ENCODE measurements around the gene ACADM. TPM values are rescaled to one million over a fixed set of nuclear protein-coding genes. Genes with fewer than 3 reads are reported as not detected.
"Not testable (repeated sequence)": the region's sequence is repeated elsewhere in the genome, so short reads cannot be mapped to it uniquely, and the experiment has no call there.

The ACADM gene
- total and polyA plus RNA-seq, 3 donors from 2014 or later: 57.7 to 77.6 (median 67.9) TPM

GRCh38 chr1:75795703-75796193 is 71.2 kb downstream of the ACADM start:
- WGBS, 2 donors: 92 to 98% methylated on average over 4 of the region's 4 CpGs
- no peak overlapping the region for H3K4me3 ChIP-seq
- no peak overlapping the region for H3K27ac ChIP-seq
- H3K4me1 ChIP-seq: no peaks in the 10 kb centered on the region
- H3K36me3 ChIP-seq (ENCODE audit: low read depth, missing control alignments): no peaks in the 10 kb centered on the region
- no peaks in the 10 kb centered on the region for H3K9me3 ChIP-seq
- DNase-seq: no peak
- TF ChIP-seq CTCF (IDR thresholded peaks at IDR 0.05) (no peak), POLR2A (IDR thresholded peaks at IDR 0.05) (no peak)
- intact Hi-C loops (cut with DNase I; ENCODE audit: low total_unique reads): no loop called here
- H3K27me3 ChIP-seq: no peaks in the 10 kb centered on the region

GRCh38 chr1:75796376-75797272 is 72.1 kb downstream of the ACADM start, which contains the start of gene MSH4:
MSH4 (plus strand) TSS chr1:75796882; CDS start chr1:75796986, 104 bp downstream.
- WGBS, 2 donors: 53 to 69% methylated on average over 16 to 34 of the region's 34 CpGs
- H3K9me3 ChIP-seq: no peaks in the 10 kb centered on the region
- no peaks in the 10 kb centered on the region for H3K4me1 ChIP-seq
- no peaks in the 10 kb centered on the region for H3K27me3 ChIP-seq
- TF ChIP-seq POLR2A (IDR thresholded peaks at IDR 0.05) (no peak), CTCF (IDR thresholded peaks at IDR 0.05) (no peak)
- DNase-seq: peak; percentile 49
- H3K27ac ChIP-seq: no peak within 1 kb of the TSS
- H3K36me3 ChIP-seq (ENCODE audit: low read depth, missing control alignments): no peaks in the 10 kb centered on the region
- H3K4me3 ChIP-seq: peak within 1 kb of the TSS; percentile 35 to 60
- intact Hi-C loops (cut with DNase I; ENCODE audit: low total_unique reads): no loop called here

- 46 to 47% methylated on average over 5 to 6 of the region's 6 CpGs for WGBS, 2 donors
- H3K4me3 ChIP-seq: peak overlapping the region; percentile 35 to 60
- TF ChIP-seq CTCF (IDR thresholded peaks at IDR 0.05) (no peak), POLR2A (IDR thresholded peaks at IDR 0.05) (no peak)
- intact Hi-C loops (cut with DNase I; ENCODE audit: low total_unique reads): no loop called here
- DNase-seq: no peak
- no peaks in the 10 kb centered on the region for H3K36me3 ChIP-seq (ENCODE audit: low read depth, missing control alignments)
- no peak overlapping the region for H3K27ac ChIP-seq
- H3K9me3 ChIP-seq: no peaks in the 10 kb centered on the region
- H3K27me3 ChIP-seq: no peaks in the 10 kb centered on the region
- no peaks in the 10 kb centered on the region for H3K4me1 ChIP-seq
These were observed 72.7 kb downstream of the ACADM start for GRCh38 chr1:75797273-75797588.

GRCh38 chr1:75797606-75798216 is 73.2 kb downstream of the ACADM start:
- no peaks in the 10 kb centered on the region for H3K9me3 ChIP-seq
- no peak for DNase-seq
- no peaks in the 10 kb centered on the region for H3K27me3 ChIP-seq
- H3K36me3 ChIP-seq (ENCODE audit: low read depth, missing control alignments): no peaks in the 10 kb centered on the region
- no peak overlapping the region for H3K27ac ChIP-seq
- no peak overlapping the region for H3K4me3 ChIP-seq
- intact Hi-C loops (cut with DNase I; ENCODE audit: low total_unique reads): no loop called here
- TF ChIP-seq POLR2A (IDR thresholded peaks at IDR 0.05) (no peak), CTCF (IDR thresholded peaks at IDR 0.05) (no peak)
- 64 to 72% methylated on average over 13 of the region's 13 CpGs for WGBS, 2 donors
- H3K4me1 ChIP-seq: no peaks in the 10 kb centered on the region

GRCh38 chr1:75801480-75801879 is 77.0 kb downstream of the ACADM start:
- H3K4me3 ChIP-seq; H3K9me3 ChIP-seq; H3K36me3 ChIP-seq (ENCODE audit: low read depth, missing control alignments); DNase-seq; intact Hi-C loops (cut with DNase I; ENCODE audit: low total_unique reads); H3K27me3 ChIP-seq; H3K4me1 ChIP-seq; H3K27ac ChIP-seq: not testable (repeated sequence)
- WGBS, 2 donors: 93 to 97% methylated on average over 2 of the region's 2 CpGs
